ENCODE results near the gene CNTNAP5. TPM values are rescaled to one million over a fixed set of nuclear protein-coding genes. Genes with fewer than 3 reads are reported as not detected.

CNTNAP5 gene
- total and polyA plus RNA-seq, 4 donors: not detected

DNA sequence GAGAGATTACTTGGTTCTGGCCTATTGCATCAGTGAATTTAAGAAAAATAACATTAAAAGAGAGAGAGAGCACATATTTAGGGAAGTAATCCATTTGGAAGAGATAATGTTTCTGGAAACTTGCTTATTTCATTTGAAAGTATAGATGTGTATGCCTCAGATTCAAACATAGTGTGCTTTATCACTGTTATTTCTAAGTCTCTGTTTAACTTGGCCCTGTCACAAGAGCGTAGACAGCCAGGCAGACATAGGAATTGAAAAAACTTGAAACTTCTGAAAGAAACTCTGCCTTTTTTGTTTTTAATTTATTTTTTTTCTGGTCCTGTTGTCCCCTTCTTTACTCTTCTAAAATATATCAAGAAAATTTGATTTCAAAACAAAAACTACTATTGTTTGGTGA lies 849.1 kb downstream of the CNTNAP5 start:
- Histone ChIP-seq H3K27ac (ENCODE audit: low read depth in 1 of 2, low read length in 2 of 2) (no peak overlapping the region), H3K36me3 (ENCODE audit: control insufficient read depth in 4 of 4, insufficient read depth in 3 of 4, low read depth in 1 of 4, low read length in 3 of 4) (no peaks in the 10 kb centered on the region), H3K9me3 (ENCODE audit: control insufficient read depth in 4 of 4, low read length in 3 of 4) (no peaks in the 10 kb centered on the region), H3K4me1 (ENCODE audit: control insufficient read depth in 4 of 4, insufficient read depth in 4 of 4, low read length in 3 of 4) (no peaks in the 10 kb centered on the region), H3K9ac (ENCODE audit: low read depth in 1 of 2, low read length in 2 of 2) (no peak overlapping the region), H3K4me3 (ENCODE audit: low read depth in 1 of 3, low read length in 3 of 3) (no peak overlapping the region), H3K27me3 (ENCODE audit: control insufficient read depth in 4 of 4, insufficient read depth in 4 of 4, low read length in 3 of 4) (no peaks in the 10 kb centered on the region)
- 71% methylated on average over 1 of the region's 1 CpG for WGBS
- no peak for TF ChIP-seq RXRA (IDR thresholded peaks at IDR 0.05)
- TF ChIP-seq, protein P1, sequence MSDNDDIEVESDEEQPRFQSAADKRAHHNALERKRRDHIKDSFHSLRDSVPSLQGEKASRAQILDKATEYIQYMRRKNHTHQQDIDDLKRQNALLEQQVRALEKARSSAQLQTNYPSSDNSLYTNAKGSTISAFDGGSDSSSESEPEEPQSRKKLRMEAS (IDR thresholded peaks at IDR 0.05): no peak
- no peak for TF ChIP-seq TAF1 (conservative IDR thresholded peaks at IDR 0.05)
- TF ChIP-seq RAD21 (IDR thresholded peaks at IDR 0.05): no peak
- no peak for TF ChIP-seq JUND (IDR thresholded peaks at IDR 0.05)
- no peak for DNase-seq (ENCODE audit: low spot score)

DNA sequence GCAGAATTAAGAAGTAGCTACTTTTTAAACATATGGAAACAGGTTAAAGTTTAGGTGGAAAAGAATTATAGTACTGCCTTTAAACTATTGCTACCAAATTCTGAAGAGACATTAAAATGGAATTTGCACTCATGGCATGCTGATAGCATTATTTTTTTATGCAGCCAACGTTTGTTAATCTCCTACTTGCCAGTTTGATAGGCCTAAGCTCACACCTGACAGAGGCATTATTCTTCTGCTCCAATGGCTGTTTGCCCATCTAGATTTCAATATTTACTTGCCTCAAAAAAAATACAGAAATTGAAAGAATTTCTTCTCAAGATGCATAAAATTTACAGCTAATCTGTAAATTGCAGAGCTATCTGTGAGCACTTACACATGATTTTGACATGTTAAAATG lies 849.6 kb downstream of the CNTNAP5 start:
- no peaks in the 10 kb centered on the region for H3K36me3 ChIP-seq (ENCODE audit: control insufficient read depth in 4 of 4, insufficient read depth in 3 of 4, low read depth in 1 of 4, low read length in 3 of 4)
- H3K4me1 ChIP-seq (ENCODE audit: control insufficient read depth in 4 of 4, insufficient read depth in 4 of 4, low read length in 3 of 4): peaks cover 0 to 2% (median under 1%) of the 10 kb centered on the region in 4 donors
- 5% methylated on average over 1 of the region's 1 CpG for WGBS
- no peaks in the 10 kb centered on the region for H3K9me3 ChIP-seq (ENCODE audit: control insufficient read depth in 4 of 4, low read length in 3 of 4)
- DNase-seq (ENCODE audit: low spot score): no peak
- TF ChIP-seq TAF1 (conservative IDR thresholded peaks at IDR 0.05) (no peak), EGR1 (IDR thresholded peaks at IDR 0.05; ENCODE audit: low read depth in 2 of 2) (no peak), HNF4A (conservative IDR thresholded peaks at IDR 0.05) (no peak)
- TF ChIP-seq, protein P2, sequence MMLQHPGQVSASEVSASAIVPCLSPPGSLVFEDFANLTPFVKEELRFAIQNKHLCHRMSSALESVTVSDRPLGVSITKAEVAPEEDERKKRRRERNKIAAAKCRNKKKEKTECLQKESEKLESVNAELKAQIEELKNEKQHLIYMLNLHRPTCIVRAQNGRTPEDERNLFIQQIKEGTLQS (IDR thresholded peaks at IDR 0.05): no peak
- no peak overlapping the region for H3K9ac ChIP-seq (ENCODE audit: low read depth in 1 of 2, low read length in 2 of 2)
- H3K27me3 ChIP-seq (ENCODE audit: control insufficient read depth in 4 of 4, insufficient read depth in 4 of 4, low read length in 3 of 4): no peaks in the 10 kb centered on the region
- no peak overlapping the region for H3K27ac ChIP-seq (ENCODE audit: low read depth in 1 of 2, low read length in 2 of 2)
- H3K4me3 ChIP-seq (ENCODE audit: low read depth in 1 of 3, low read length in 3 of 3): no peak overlapping the region

DNA sequence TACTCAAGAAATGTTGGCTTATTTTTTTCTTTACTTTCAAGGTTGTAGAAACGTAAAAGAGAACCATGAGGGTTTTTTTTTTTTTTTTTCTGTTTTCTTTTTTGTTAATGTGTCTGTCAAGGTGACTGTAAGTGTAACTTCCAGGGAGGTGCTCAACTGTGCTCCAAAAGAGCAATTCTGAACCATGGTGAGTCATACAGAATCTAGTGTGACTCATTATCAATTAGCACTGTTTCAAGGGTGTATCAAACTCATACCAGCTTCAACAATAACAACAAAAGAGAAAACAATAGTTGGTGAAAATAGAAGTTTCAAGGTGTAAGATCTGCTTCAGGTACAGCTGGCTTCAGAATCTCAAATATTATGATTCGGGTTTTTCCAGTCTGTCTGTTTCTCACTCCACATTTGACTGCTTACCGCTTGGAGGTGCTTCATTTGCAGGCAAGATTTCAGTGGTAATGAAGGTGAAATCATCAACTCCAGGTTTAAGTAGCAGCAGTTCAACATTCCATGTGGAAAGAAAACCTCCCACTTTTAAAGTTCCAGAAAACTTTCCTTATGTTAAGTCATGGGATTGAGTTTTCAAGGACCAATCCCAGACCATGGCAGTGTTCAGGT lies 850.6 kb downstream of the CNTNAP5 start:
- Histone ChIP-seq H3K36me3 (ENCODE audit: control insufficient read depth in 4 of 4, insufficient read depth in 3 of 4, low read depth in 1 of 4, low read length in 3 of 4) (no peaks in the 10 kb centered on the region), H3K27me3 (ENCODE audit: control insufficient read depth in 4 of 4, insufficient read depth in 4 of 4, low read length in 3 of 4) (no peaks in the 10 kb centered on the region), H3K9ac (ENCODE audit: low read depth in 1 of 2, low read length in 2 of 2) (no peak overlapping the region), H3K4me1 (ENCODE audit: control insufficient read depth in 4 of 4, insufficient read depth in 4 of 4, low read length in 3 of 4) (peaks cover 0 to 4% (median 1%) of the 10 kb centered on the region in 4 donors), H3K4me3 (ENCODE audit: low read depth in 1 of 3, low read length in 3 of 3) (no peak overlapping the region), H3K9me3 (ENCODE audit: control insufficient read depth in 4 of 4, low read length in 3 of 4) (no peaks in the 10 kb centered on the region), H3K27ac (ENCODE audit: low read depth in 1 of 2, low read length in 2 of 2) (no peak overlapping the region)
- 87% methylated on average over 3 of the region's 3 CpGs for WGBS
- no peak for DNase-seq (ENCODE audit: low spot score)
- TF ChIP-seq, protein P2 (IDR thresholded peaks at IDR 0.05): no peak
- no peak for TF ChIP-seq FOXA1 (IDR thresholded peaks at IDR 0.05)
- TF ChIP-seq, protein P1 (IDR thresholded peaks at IDR 0.05): no peak
- no peak for TF ChIP-seq TAF1 (conservative IDR thresholded peaks at IDR 0.05)

DNA sequence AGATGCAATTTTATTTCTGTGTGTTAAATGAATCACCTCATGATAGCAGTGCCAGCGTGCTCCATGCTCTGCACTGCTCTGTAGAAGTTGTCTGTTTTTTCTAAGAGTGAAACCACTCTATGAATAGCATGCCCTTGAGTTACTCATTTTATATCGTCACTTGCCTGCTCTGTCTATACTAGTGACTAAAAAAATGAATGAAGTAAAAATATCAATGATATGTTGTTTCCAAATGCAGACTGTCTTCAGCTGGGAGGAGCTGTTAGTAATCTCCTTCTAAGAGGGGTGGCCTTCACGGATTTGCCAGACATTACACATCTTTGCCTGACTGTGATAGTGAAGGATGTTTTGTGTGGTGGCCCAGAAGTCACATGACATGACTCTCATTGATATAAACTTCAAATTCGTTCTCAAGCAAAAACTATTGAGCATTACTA lies 852.1 kb downstream of the CNTNAP5 start:
- Histone ChIP-seq H3K27ac (ENCODE audit: low read depth in 1 of 2, low read length in 2 of 2) (no peak overlapping the region), H3K4me1 (ENCODE audit: control insufficient read depth in 4 of 4, insufficient read depth in 4 of 4, low read length in 3 of 4) (peaks cover 0 to 4% (median 1%) of the 10 kb centered on the region in 4 donors), H3K27me3 (ENCODE audit: control insufficient read depth in 4 of 4, insufficient read depth in 4 of 4, low read length in 3 of 4) (no peaks in the 10 kb centered on the region), H3K9me3 (ENCODE audit: control insufficient read depth in 4 of 4, low read length in 3 of 4) (no peaks in the 10 kb centered on the region), H3K4me3 (ENCODE audit: low read depth in 1 of 3, low read length in 3 of 3) (no peak overlapping the region), H3K36me3 (ENCODE audit: control insufficient read depth in 4 of 4, insufficient read depth in 3 of 4, low read depth in 1 of 4, low read length in 3 of 4) (no peaks in the 10 kb centered on the region), H3K9ac (ENCODE audit: low read depth in 1 of 2, low read length in 2 of 2) (no peak overlapping the region)
- DNase-seq (ENCODE audit: low spot score): no peak
- 63% methylated on average over 4 of the region's 4 CpGs for whole genome bisulfite sequencing
- TF ChIP-seq, protein P2 (IDR thresholded peaks at IDR 0.05): no peak
- TF ChIP-seq RXRA (IDR thresholded peaks at IDR 0.05) (no peak), RAD21 (IDR thresholded peaks at IDR 0.05) (no peak), TAF1 (conservative IDR thresholded peaks at IDR 0.05) (no peak), JUND (IDR thresholded peaks at IDR 0.05) (no peak)
- TF ChIP-seq, protein P3, sequence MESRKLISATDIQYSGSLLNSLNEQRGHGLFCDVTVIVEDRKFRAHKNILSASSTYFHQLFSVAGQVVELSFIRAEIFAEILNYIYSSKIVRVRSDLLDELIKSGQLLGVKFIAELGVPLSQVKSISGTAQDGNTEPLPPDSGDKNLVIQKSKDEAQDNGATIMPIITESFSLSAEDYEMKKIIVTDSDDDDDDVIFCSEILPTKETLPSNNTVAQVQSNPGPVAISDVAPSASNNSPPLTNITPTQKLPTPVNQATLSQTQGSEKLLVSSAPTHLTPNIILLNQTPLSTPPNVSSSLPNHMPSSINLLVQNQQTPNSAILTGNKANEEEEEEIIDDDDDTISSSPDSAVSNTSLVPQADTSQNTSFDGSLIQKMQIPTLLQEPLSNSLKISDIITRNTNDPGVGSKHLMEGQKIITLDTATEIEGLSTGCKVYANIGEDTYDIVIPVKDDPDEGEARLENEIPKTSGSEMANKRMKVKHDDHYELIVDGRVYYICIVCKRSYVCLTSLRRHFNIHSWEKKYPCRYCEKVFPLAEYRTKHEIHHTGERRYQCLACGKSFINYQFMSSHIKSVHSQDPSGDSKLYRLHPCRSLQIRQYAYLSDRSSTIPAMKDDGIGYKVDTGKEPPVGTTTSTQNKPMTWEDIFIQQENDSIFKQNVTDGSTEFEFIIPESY (IDR thresholded peaks at IDR 0.05): no peak
- TF ChIP-seq, protein P4, sequence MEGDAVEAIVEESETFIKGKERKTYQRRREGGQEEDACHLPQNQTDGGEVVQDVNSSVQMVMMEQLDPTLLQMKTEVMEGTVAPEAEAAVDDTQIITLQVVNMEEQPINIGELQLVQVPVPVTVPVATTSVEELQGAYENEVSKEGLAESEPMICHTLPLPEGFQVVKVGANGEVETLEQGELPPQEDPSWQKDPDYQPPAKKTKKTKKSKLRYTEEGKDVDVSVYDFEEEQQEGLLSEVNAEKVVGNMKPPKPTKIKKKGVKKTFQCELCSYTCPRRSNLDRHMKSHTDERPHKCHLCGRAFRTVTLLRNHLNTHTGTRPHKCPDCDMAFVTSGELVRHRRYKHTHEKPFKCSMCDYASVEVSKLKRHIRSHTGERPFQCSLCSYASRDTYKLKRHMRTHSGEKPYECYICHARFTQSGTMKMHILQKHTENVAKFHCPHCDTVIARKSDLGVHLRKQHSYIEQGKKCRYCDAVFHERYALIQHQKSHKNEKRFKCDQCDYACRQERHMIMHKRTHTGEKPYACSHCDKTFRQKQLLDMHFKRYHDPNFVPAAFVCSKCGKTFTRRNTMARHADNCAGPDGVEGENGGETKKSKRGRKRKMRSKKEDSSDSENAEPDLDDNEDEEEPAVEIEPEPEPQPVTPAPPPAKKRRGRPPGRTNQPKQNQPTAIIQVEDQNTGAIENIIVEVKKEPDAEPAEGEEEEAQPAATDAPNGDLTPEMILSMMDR (IDR thresholded peaks at IDR 0.05; ENCODE audit: low read depth, low read length, missing input control): no peak
- TF ChIP-seq, protein P5, sequence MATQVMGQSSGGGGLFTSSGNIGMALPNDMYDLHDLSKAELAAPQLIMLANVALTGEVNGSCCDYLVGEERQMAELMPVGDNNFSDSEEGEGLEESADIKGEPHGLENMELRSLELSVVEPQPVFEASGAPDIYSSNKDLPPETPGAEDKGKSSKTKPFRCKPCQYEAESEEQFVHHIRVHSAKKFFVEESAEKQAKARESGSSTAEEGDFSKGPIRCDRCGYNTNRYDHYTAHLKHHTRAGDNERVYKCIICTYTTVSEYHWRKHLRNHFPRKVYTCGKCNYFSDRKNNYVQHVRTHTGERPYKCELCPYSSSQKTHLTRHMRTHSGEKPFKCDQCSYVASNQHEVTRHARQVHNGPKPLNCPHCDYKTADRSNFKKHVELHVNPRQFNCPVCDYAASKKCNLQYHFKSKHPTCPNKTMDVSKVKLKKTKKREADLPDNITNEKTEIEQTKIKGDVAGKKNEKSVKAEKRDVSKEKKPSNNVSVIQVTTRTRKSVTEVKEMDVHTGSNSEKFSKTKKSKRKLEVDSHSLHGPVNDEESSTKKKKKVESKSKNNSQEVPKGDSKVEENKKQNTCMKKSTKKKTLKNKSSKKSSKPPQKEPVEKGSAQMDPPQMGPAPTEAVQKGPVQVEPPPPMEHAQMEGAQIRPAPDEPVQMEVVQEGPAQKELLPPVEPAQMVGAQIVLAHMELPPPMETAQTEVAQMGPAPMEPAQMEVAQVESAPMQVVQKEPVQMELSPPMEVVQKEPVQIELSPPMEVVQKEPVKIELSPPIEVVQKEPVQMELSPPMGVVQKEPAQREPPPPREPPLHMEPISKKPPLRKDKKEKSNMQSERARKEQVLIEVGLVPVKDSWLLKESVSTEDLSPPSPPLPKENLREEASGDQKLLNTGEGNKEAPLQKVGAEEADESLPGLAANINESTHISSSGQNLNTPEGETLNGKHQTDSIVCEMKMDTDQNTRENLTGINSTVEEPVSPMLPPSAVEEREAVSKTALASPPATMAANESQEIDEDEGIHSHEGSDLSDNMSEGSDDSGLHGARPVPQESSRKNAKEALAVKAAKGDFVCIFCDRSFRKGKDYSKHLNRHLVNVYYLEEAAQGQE (IDR thresholded peaks at IDR 0.05): no peak
